MM.1S (cell line): ENCODE results near the gene ADAM15.

Experiments
- DNase-seq: peaks from one replicate; pipeline ENCODE4 v3.0.0-alpha.2; 2015
- H2AFZ ChIP-seq: fragments of 300-600 bp; sonication (generic); 2 replicates; pipeline ENCODE4 v1.6.0; 2016; ENCODE audit warnings: antibody characterized with exemption, low read length
- H3F3A ChIP-seq: fragments of 300-600 bp; sonication (generic); 2 replicates; pipeline ENCODE4 v1.6.1; 2016; ENCODE audit warnings: mild to moderate bottlenecking, antibody characterized with exemption, low read length, moderate library complexity, mixed read lengths; ENCODE audit not compliant: insufficient read depth
- H3K27ac ChIP-seq: fragments of 300-600 bp; sonication (generic); 2 replicates; pipeline ENCODE4 v1.5.1; 2016; ENCODE audit warnings: mild to moderate bottlenecking, low read length
- H3K27me3 ChIP-seq: fragments of 300-600 bp; sonication (generic); replicated peaks from 2 replicates; pipeline ENCODE4 v1.6.0; 2016; ENCODE audit warnings: low read length; ENCODE audit not compliant: insufficient read depth
- H3K36me3 ChIP-seq: fragments of 300-600 bp; sonication (generic); replicated peaks from 2 replicates; pipeline ENCODE4 v1.6.1; 2016; ENCODE audit warnings: mild to moderate bottlenecking, low read length, mixed read lengths; ENCODE audit not compliant: insufficient read depth
- H3K4me1 ChIP-seq: fragments of 300-600 bp; sonication (generic); 2 replicates; pipeline ENCODE4 v1.6.1; 2016; ENCODE audit warnings: low read length, mixed read lengths
- H3K4me2 ChIP-seq: fragments of 300-600 bp; sonication (generic); 2 replicates; pipeline ENCODE4 v1.6.0; 2016; ENCODE audit warnings: low read depth, low read length
- H3K4me3 ChIP-seq: fragments of 300-600 bp; sonication (generic); 2 replicates; pipeline ENCODE4 v1.5.1; 2016; ENCODE audit warnings: low read length, mixed read lengths
- H3K79me2 ChIP-seq: fragments of 300-600 bp; sonication (generic); 2 replicates; pipeline ENCODE4 v1.6.1; 2016; ENCODE audit warnings: mixed run types, low read length, mixed read lengths
- H3K9ac ChIP-seq: fragments of 300-600 bp; sonication (generic); 2 replicates; pipeline ENCODE4 v1.6.1; 2016; ENCODE audit warnings: low read length, mixed read lengths
- H3K9me2 ChIP-seq: fragments of 300-600 bp; sonication (generic); replicated peaks from 2 replicates; pipeline ENCODE4 v1.6.1; 2016; ENCODE audit warnings: mild to moderate bottlenecking, low read length, mixed read lengths; ENCODE audit not compliant: insufficient read depth
- H3K9me3 ChIP-seq: fragments of 300-600 bp; sonication (generic); replicated peaks from 2 replicates; pipeline ENCODE4 v1.6.1; 2016; ENCODE audit warnings: mild to moderate bottlenecking, low read length, mixed read lengths; ENCODE audit not compliant: insufficient read depth
- H4K20me1 ChIP-seq: fragments of 300-600 bp; sonication (generic); 2 replicates; pipeline ENCODE4 v1.6.1; 2016; ENCODE audit warnings: mild to moderate bottlenecking, low read length, moderate library complexity, mixed read lengths; ENCODE audit not compliant: insufficient read depth
- CTCF ChIP-seq: fragments of 300-600 bp; sonication (generic); IDR thresholded peaks from 2 replicates; pipeline ENCODE4 v1.5.1; 2016; ENCODE audit warnings: antibody characterized with exemption, low read length, mixed read lengths
- EZH2 ChIP-seq: fragments of 300-600 bp; sonication (generic); optimal IDR thresholded peaks from 2 replicates; pipeline ENCODE3; 2017; ENCODE audit warnings: low read depth, mild to moderate bottlenecking, antibody characterized with exemption, low read length, mixed read lengths
- EZH2phosphoT487 ChIP-seq: fragments of 300-600 bp; sonication (generic); IDR thresholded peaks from 2 replicates; pipeline ENCODE4 v1.6.1; 2018; ENCODE audit warnings: antibody characterized with exemption, low read length

Gene ADAM15

GRCh38 chr1:155085504-155086127, 34.5 kb downstream of the ADAM15 start:
- peak; percentile 75 for DNase-seq
- peak overlapping the region; percentile 84 for H3K4me3 ChIP-seq
- H4K20me1 ChIP-seq: no peaks in the 10 kb centered on the region
- H3K27me3 ChIP-seq: peaks cover 34% of the 10 kb centered on the region
- TF ChIP-seq CTCF (no peak), EZH2 (no peak), EZH2phosphoT487 (no peak)
- peak overlapping the region; percentile 100 for H3K4me2 ChIP-seq
- H3K9me2 ChIP-seq: no peaks in the 10 kb centered on the region
- peak overlapping the region; percentile 88 for H2AFZ ChIP-seq
- no peaks in the 10 kb centered on the region for H3K36me3 ChIP-seq
- H3F3A ChIP-seq: peaks cover 16% of the 10 kb centered on the region
- H3K9ac ChIP-seq: peak overlapping the region; percentile 54; the same call in 1 of the 2 replicates
- peak overlapping the region; percentile 49; the same call in 1 of the 2 replicates for H3K27ac ChIP-seq
- H3K9me3 ChIP-seq: no peaks in the 10 kb centered on the region
- H3K79me2 ChIP-seq: no peaks in the 10 kb centered on the region
- H3K4me1 ChIP-seq: peaks cover 28% of the 10 kb centered on the region

GRCh38 chr1:155086128-155086741, 35.1 kb downstream of the ADAM15 start:
- peak overlapping the region; percentile 100 for H3K4me2 ChIP-seq
- no peaks in the 10 kb centered on the region for H3K9me3 ChIP-seq
- peak; percentile 83 for DNase-seq
- no peak overlapping the region for H3K9ac ChIP-seq
- no peaks in the 10 kb centered on the region for H3K36me3 ChIP-seq
- peaks cover 13% of the 10 kb centered on the region for H3F3A ChIP-seq
- peak overlapping the region; percentile 88; the same call in 1 of the 2 replicates for H2AFZ ChIP-seq
- TF ChIP-seq CTCF: peak; percentile 99
- TF ChIP-seq EZH2: no peak
- no peak overlapping the region for H3K27ac ChIP-seq
- peaks cover 27% of the 10 kb centered on the region for H3K27me3 ChIP-seq
- H4K20me1 ChIP-seq: no peaks in the 10 kb centered on the region
- H3K79me2 ChIP-seq: no peaks in the 10 kb centered on the region
- H3K4me3 ChIP-seq: peak overlapping the region; percentile 84
- H3K4me1 ChIP-seq: peaks cover 27% of the 10 kb centered on the region
- H3K9me2 ChIP-seq: no peaks in the 10 kb centered on the region

- H3K27ac ChIP-seq: no peak overlapping the region
- H2AFZ ChIP-seq: no peak overlapping the region
- H3K79me2 ChIP-seq: no peaks in the 10 kb centered on the region
- H3K9ac ChIP-seq: no peak overlapping the region
- H4K20me1 ChIP-seq: no peaks in the 10 kb centered on the region
- no peak for TF ChIP-seq EZH2phosphoT487
- no peak for TF ChIP-seq EZH2
- peak; percentile 32 for TF ChIP-seq CTCF
- no peaks in the 10 kb centered on the region for H3K9me3 ChIP-seq
- peaks cover 20% of the 10 kb centered on the region for H3K27me3 ChIP-seq
- H3K9me2 ChIP-seq: no peaks in the 10 kb centered on the region
- no peak overlapping the region for H3K4me3 ChIP-seq
- H3F3A ChIP-seq: peaks cover 9% of the 10 kb centered on the region; the same call in 1 of the 2 replicates
- peaks cover 26% of the 10 kb centered on the region for H3K4me1 ChIP-seq
- DNase-seq: no peak
- no peak overlapping the region for H3K4me2 ChIP-seq
- no peaks in the 10 kb centered on the region for H3K36me3 ChIP-seq
Measured at GRCh38 chr1:155086856-155087535, 35.9 kb downstream of the ADAM15 start.
